Measurements from ENCODE around the gene DNAJB8.

The DNAJB8 gene

DNA sequence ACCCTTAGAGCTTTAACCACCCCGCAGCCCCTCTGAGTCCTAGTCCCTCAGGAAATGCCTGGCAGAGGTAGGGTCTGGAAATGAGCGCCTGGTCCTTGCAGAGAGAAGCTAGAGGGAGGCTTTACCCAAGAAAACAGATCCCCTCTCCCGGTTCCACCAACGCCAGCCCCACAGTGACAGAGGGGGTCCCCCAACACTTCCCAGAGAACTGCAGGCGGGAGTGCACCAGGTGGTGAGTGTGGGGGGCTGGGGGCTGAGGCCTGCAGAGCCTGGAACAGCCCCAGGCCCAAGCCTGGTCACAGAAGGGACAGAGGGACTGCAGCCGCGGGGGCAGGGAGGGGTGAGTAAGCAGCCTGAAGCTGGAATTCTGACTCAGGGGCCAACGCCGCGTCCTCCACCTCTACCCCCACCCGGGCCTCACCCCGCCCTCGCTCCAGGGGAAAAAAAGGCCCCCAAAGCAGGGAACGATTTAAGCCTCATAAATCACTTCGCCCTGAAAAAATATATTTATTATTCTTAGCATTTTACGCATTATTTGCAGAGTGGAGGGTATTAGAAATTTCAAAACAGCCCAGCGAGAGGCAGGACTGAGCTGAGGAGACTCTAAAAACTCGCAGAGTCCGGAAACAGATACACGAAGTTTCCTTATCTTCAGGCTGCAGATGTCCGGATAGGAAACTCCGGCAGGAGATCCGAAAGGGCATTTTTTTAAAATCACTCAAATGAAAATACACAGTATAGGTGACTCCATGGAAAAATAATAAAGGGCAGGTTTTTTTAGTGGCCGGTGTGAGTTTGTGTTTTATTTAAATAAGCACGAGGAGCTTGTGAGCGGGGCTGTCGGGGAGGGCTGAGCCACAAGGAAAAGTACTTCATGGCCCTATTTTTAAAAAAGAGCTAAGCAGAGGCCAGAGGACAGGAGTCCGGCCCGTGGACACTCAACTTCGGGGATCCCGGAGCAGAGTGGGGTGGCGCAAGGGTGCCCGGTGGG, 16.3 kb upstream of the DNAJB8 start:
- DNase-seq (ENCODE audit: low read depth), result no peak

DNA sequence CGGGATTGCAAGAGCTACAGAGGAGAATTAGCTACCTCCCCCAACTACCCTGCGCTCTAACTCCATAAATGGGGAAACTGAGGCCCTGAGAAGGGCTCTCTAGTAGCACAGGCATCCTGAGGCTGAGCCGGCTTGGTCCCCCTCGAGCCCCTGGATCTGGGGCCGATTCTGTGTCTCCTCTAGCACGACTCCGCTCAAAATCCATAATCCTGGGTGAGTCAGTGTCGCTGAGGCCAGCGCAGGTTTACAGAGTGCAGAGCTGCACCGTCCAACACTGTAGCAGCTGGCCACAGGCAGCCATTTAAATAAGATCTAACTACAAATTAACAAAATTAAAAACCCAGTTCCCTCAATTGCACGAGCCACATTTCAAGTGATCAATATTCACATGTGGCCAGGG, 15.5 kb upstream of the DNAJB8 start:
- no peak for DNase-seq (ENCODE audit: low read depth)

DNA sequence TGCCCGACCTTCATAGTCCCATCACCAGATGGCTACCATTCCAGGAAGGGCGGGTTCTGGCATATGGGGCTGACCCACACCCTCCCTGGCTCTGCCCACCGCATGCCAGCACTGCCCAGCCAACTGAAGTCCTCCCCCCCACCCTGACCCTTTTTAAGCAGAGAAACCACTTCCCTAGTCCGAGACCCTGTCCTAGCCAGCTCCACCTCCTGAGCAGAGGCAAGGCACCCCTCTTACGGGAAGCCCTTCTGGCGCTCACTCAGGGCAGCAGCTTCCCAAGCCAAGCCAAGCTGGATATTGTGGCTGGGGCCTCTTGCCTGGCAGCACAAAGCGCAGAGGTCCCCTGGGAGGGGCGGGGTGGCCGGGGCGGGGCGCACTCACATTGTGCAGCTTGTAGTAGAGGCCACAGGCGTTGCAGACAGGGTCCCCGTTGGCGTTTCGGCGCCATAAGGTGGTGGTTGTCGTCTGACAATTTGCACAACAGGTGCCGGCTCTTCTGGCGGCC, 14.8 kb upstream of the DNAJB8 start:
- DNase-seq (ENCODE audit: low read depth), result no peak

DNA sequence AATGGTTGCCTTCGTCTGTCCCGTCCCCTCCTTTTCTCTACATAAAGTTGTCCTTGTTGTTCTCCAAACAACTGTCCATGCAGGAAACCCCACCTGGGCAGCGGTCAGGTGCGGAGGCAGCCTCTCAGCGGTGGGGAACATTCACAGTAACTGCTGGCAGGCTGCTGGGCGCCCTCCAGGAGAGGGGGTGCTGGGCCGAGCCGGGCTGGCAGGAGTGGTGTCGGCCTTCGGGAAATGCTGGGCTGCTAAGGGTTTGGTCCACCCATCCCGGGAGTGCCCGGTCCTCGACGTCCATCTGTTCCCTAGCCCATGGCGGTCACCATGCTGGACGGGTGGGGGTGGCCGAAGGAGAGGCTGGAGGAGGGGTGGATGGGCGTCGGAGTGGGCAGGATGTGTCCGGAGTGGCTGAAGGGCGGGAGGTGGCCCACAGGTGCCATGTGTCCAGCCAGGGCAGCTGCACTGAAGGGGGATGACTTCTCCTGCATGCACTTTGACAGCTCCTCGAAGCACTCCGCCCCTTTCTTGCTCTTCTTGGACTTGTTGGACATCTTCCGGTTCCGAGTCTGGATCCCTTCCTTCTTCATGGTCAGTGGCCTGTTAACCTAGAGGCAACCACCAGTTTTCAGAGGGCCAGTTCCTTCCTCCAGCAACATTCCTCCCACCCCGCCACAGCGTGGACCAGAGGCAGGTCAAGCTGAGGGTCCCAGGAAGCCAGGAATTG, 14.2 kb upstream of the DNAJB8 start:
- no peak for DNase-seq (ENCODE audit: low read depth)

DNA sequence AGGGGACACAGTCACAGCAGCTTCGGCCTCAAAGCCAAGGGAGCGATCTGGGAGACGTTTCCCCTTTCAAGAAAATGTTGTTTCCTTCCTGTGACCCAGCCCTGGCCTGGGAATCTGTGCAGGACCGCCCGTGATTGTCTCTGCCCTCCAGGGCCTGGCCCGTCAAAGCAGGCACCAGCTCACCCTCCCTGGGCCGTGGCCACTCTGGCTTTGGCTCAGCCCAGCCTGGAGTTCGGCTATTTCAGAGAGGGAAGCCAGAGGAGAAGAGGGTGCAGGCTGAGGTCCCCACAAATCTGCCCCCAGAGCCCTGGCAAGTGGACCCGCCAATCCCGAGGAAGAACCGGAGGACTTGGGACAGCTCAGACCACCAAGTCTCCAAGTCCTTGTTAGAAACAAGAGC, 13.6 kb upstream of the DNAJB8 start:
- no peak for DNase-seq (ENCODE audit: low read depth)

DNA sequence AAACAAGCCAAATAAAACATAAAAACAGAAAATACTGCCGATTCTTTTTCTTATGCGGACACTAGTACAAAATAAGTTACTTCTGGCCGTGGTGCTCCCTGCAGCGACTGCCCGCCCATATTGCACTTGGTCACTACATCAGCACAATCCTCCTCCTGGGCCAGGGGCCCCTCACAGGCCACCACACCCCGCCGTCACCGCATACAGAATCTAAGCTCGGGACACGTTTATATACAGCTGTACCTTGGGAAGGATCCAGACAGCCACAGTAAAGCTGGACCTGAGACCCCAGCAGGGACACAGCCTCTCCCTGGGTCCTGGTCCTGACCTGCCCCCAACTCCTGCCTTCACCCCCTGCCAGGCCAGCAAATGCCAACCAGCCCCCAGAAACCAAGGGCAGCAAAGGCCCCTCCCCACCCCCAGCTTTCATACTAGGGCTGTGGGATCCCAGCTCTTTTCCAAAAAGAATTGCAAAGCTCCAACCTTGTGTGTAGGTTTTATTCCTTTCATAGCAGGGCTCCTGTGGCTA, 12.9 kb upstream of the DNAJB8 start:
- no peak for DNase-seq (ENCODE audit: low read depth)

DNA sequence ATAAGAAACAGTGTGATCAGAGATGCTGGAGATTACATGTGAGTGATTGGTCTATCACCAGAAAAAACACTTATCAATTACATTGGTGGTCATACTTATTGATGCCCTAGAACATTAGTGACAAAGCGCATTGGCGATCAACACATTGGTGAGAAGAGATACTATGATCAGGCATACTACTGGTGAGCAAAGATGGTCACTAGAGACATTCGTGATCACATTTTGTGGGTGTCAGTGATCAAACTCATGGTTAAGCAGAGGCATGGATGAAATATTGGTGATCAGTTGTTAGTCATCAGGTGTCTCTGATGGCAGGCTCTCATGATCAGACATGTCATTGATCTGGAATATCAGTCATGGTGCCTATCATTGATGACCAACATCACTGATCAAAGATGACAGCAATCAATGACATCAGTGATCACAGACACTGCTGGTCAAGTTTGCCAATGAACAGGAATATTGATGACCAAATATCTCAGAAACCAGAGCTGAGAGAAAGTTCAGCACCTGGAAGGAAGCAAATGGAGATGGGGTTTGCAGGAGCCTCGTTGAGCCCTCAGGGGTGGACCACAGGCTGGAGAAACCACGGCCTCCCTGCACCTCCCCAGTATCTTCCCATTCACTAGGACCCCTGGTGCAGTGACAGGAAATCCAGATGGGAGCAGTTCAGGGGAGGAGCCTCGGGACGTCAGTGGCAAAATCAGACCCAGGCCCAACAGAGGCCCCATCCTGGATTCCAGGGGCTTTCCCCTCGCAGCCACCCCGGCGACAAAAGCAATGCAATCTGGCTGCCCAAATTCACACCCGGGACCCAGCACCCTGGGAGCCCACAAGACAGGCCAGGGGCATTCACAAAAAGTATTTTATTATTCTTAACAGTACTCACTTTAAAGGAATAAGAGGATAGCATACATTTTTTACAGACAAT, 12.2 kb upstream of the DNAJB8 start:
- DNase-seq (ENCODE audit: low read depth), result no peak

DNA sequence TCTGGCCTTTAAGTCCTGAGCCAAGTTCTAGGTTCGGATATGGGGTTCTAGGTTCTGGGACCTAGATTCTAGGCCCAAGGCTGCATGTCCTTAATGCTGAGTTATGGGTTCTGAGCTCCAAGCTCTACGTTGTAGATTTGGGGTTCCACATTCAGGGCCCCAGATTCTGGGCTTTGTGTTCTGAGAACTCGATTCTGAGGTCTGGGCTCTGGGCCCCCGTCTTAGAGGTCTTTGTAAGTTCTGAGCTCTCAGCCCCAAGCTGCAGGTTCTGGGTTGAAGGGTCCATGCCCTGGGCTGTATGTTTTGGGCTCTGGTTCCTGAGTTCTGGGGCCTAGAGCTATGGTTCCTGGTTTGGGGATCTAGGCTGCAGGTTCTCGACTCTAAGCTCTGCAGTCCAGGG, 10.0 kb upstream of the DNAJB8 start:
- DNase-seq (ENCODE audit: low read depth), result no peak

DNA sequence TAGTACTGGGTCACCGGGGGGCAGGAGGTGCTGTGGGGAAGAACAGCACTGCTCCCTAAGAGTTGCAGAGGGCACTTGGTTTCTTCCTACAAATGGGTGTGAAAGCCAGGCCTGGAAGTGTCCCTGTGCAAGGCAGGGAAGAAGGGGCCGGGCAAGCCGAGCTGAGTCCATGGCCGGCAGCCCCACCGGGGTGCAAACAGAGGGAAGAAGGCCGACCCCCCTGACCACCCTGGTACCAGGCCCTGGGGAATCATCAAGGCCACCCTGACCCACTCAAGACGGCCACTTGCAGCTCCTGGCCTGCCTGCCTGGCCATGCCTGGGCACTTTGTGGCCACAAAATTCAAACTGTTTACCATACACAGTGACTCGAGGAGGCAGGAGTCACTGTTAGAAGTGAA, 8.7 kb upstream of the DNAJB8 start:
- no peak for DNase-seq (ENCODE audit: low read depth)

DNA sequence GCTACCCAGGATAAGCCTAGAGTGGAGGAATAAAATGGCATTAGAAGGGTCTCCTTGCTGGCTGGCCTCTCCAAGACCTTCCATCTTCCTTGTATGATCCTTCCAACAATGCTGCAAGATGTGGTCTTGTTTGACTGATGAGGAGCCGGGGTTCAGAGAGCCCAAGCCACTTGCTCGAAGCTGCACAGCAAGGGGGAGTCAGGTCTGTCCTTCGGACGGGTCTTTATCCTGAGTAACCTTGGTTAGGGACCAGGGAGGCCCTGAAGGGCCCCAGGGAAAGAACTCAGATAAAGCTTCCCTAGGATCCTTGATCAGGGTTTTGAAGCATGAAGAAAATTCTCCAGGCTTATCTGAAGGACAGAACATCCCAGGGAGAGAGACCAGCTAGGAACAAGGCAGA, 7.0 kb upstream of the DNAJB8 start:
- no peak for DNase-seq (ENCODE audit: low read depth)

DNA sequence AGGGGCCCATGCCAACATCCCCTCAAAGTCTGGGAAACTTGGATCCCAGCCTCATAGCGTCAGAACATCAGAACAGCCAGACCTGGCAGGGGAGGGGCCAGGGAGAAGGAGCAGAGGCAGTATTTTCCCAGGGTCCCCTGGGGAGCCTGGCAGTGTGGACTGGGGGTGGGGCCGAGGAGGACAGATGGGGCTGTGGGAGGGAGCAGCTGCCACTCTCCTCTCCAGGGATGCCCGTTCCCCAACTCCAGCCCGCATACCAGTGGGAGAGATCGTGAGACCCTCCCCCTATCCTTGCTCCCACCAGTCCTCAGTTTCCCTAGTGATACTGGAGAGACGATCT, 6.5 kb upstream of the DNAJB8 start:
- no peak for DNase-seq (ENCODE audit: low read depth)

DNA sequence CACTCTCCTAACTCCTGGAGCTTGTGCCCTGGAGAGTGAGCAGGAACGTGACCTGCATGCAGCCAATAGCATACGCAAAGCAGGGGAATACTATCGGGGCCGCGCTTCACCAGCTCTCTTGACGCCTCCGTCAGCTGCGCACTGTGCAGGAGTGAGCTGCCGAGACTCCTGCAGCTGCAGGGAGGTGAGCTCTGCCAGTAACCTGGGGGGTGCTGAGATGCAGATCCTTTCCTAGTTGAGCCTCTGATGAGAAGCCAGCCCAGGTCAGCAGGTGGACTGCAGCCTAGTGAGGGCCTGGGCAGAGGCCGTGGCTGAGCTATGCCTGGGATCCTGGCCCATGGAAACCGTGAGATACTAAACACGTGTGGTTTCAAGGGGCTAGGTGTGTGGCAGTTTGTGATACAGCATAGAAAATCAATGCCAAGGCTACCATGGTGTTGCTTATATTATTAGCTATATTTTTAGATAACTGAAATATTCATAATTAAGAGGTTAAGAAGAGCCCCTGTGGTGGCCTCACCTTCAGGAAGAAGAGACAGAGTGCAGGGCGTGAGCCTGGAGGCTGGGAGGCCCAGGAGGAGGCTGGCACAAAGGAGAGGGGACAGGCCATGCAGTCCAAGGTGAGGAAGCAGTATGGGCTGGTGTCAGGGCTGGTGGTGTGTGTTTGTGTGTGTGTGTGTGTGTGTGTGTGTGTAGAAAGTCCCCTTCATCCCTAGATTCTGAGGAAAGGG, 5.9 kb upstream of the DNAJB8 start:
- DNase-seq (ENCODE audit: low read depth), result no peak

DNA sequence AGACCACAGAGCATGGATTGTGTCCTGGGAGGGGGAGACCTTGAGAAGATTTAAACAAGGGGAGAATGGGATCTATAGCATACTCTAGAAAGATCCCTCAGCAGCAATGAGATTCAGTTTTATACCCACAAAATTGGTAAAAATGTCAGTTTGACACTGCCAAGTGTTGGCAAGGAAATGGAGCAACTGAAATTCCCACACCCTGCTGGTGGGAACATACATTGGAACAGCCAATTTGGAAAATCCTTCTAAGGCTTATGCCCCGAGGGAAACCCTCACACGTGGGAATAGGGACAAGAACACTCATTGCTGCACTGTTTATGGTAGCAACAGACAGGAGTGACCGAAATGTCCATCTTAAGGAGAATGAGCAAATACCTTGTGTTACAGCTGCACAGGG, 5.0 kb upstream of the DNAJB8 start:
- DNase-seq (ENCODE audit: low read depth), result no peak

DNA sequence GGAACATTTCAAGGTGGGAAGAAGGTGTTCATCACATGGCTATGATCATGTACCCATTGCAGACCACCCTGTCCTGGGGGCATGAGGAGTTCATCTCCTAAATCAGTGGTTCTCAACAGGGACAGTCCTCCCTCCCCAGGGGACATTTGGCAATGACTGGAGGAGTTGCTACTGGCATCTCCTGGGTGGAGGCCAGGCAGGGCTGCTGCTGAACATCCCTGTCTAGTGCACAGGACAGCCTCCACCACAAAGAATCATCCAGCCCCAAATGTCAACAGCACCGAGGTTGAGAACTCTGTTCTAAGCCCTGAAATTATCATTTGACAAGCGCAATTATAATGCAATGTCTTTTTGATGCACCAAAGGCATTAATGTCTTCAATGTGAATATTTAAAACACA, 4.4 kb upstream of the DNAJB8 start:
- DNase-seq (ENCODE audit: low read depth), result no peak

DNA sequence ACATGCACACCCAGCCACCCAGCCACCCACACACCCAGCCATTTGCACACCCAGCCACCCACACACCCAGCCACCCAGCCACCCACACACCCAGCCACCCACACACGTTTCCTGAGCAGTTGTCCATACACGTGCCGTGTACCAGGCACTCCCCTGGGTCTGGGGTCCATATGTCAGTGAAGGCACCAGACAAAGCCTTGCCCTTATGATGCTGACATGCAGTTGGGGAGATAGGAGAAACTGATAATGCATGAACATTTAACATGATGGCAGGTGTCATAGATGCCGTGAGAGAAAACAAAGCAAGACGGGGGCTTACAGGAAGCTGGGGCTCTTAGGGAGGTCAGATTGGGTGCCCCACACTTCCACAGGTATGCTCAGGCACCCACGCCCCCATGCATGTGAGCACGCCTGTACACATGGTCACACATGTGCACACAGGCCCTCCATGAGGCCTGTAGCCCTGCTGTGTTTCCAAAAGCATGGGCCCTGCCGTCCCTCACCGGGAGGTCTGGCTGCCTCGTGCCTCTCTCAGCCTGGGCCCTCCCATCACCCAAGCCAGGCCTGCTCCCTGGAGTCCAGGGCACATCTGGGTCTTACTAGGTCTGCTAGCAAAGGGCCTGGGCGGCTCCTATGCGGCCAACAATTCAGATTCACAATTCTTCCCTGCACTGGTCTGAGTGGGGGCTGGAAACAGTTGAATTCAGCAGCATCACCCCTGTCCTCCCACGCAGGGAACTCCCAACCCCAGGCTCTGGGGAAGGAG, 3.6 kb upstream of the DNAJB8 start:
- DNase-seq (ENCODE audit: low read depth), result no peak

DNA sequence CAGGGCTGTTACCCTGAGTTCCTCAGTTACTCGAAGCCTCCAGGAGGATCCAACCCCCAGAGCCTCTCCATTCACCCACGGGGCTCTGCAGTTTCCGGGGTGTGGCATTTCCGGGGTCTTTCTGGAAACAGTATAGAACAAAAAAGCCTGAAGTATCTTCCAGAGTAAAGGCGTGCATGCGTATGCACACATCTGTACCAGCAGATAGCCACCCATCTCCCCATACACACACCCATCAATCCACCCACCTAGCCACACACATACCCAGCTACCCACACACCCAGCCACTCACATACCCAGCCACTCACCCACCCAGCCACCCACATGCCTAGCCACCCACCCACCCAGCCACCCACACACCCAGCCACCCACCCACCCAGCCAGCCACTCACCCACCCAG, 2.9 kb upstream of the DNAJB8 start:
- DNase-seq (ENCODE audit: low read depth), result no peak

DNA sequence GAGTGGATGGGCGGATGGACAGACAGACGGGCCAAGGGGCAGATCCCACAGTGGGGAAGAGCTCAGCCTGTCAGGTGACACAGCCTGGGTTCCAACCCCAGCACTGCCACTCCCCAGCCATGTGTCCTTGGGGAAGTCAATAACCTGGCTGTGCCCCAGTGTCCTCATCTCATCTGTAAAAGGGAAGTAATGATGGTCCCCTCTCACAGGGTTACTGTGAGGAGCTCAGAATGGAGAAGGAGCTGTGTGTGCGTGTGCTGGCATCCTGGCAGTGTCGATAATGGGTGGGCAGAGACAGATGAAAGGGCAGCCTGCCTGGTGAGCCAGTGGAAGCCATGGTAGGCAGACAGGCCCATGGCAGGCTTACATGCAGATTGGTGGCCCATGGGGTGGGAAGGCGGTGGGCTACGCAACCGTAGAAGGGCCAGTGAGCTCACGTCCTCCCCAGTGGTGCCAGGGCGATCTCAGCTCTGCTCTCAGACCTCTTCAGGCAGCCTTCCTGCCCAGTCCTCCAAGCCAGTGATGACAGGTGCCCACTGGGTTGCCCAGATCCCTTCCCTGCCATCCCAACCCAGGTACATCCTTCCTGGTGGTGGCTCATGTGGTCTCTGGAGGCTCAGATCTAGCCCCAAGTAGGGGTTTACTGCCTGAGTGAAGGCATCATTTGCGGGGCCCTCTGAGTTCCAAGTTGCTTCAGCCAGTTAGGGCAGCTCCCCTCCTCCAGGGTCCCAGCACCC, 2.3 kb upstream of the DNAJB8 start:
- DNase-seq (ENCODE audit: low read depth), result no peak

DNA sequence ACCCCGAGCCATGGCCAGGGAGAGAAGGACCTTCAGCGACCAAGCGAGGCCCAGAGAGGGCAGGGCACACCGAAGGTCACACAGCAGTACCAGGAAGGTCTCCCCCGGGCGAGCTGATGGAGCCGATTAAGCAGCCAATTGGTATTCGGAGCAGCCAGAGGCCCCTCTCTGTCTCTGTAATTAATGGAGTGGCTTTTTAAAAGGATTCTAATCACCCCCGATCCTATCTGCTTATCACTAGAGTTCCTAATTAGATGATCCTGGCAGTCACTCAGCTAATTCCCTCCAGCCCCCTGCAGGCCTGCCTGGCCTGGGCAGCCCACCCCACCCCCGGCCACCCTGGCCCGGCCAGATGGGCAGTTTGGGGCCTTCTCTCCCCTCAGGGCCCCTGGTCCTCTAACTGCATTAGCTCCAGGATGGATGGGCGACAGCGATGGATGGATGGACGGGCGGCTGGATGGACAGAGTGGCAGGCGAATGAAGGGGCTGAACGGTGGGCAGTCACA, 1.6 kb upstream of the DNAJB8 start:
- DNase-seq (ENCODE audit: low read depth), result no peak

DNA sequence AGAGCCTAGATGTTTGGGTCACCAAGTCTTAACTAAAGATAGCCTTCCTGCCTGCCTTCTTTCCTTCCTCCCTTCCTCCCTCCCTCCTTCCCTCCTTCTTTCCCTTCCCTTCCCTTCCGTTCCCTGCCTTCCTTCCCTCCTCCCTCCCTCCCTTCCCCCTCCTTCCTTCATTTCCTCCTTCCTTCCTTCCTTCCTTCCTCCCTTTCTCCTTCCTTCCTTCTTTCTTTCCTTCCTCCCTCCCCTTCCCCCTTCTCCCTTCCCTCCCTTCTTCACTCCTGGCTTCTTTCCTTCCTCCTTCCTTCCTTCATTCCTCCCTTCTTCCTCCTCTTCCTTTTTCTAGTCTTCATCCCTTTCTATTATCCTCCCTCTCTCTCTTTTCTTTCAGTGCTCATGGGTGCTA, 2.0 kb downstream of the DNAJB8 start:
- no peak for DNase-seq (ENCODE audit: low read depth)

DNA sequence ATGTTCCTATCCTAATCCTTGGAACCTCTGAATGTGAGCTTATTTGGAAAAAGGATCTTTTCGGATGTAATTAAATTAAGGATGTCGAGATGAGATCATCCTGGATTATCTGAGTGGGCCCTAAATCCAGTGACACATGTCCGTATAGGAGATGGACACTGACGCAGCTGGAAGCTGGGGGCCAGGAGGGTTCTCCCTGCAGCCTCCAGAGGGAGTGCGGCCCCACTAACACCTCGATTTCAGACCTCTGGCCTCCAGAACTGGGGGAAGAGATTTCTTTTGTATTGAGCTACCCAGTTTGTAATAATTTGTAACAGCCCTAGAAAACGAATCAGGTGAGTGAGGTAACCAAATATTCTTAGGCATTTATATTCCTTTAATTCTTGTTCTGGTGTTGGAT, 2.5 kb downstream of the DNAJB8 start:
- no peak for DNase-seq (ENCODE audit: low read depth)

Data from HS-5 (cell line).